ENCODE data around the gene USB1. TPM values are rescaled to one million over a fixed set of nuclear protein-coding genes. Genes with fewer than 3 reads are reported as not detected.

Gene USB1
- total RNA-seq, 1 donor from 2014 or later, result 39.7 TPM

- Mint-ChIP-seq H3K4me3 (peak overlapping the region; percentile 52), H3K4me1 (ENCODE audit: unreplicated experiment) (peaks cover 10% of the 10 kb centered on the region), H3K27me3 (no peaks in the 10 kb centered on the region), H3K9me3 (no peaks in the 10 kb centered on the region), H3K36me3 (no peaks in the 10 kb centered on the region), H3K27ac (peak overlapping the region; percentile 79)
- no peak for DNase-seq (ENCODE audit: extremely low spot score, unreplicated experiment)
- TF ChIP-seq, protein P1, sequence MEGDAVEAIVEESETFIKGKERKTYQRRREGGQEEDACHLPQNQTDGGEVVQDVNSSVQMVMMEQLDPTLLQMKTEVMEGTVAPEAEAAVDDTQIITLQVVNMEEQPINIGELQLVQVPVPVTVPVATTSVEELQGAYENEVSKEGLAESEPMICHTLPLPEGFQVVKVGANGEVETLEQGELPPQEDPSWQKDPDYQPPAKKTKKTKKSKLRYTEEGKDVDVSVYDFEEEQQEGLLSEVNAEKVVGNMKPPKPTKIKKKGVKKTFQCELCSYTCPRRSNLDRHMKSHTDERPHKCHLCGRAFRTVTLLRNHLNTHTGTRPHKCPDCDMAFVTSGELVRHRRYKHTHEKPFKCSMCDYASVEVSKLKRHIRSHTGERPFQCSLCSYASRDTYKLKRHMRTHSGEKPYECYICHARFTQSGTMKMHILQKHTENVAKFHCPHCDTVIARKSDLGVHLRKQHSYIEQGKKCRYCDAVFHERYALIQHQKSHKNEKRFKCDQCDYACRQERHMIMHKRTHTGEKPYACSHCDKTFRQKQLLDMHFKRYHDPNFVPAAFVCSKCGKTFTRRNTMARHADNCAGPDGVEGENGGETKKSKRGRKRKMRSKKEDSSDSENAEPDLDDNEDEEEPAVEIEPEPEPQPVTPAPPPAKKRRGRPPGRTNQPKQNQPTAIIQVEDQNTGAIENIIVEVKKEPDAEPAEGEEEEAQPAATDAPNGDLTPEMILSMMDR (conservative IDR thresholded peaks at IDR 0.05), result no peak
Observed at GRCh38 chr16:58049232-58050185, 48.3 kb downstream of the USB1 start.

DNA sequence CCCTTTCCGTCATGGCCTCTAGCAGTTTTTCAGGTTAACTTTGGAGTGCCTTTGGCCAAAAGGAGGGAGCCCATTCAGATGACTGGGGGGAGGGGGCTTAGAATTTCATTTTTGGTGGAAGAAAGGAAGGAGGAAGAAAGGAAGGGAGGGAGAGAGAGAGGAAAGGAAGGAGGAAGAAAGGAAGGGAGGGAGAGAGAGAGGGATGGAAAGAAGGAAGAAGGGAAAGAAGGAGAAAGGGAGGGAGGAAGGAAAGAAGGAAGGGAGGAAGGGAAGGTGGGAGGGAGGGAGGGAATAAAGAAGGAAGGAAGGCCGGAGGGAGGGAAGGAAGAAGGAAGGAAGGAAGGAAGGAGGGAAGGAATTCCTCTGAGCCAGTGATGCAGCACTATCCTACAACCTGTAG is 50.1 kb downstream of the USB1 start:
- Mint-ChIP-seq H3K27ac (no peak overlapping the region), H3K36me3 (no peaks in the 10 kb centered on the region), H3K27me3 (no peaks in the 10 kb centered on the region), H3K4me1 (ENCODE audit: unreplicated experiment) (peaks cover 14% of the 10 kb centered on the region), H3K4me3 (no peak overlapping the region), H3K9me3 (no peaks in the 10 kb centered on the region)
- no peak for DNase-seq (ENCODE audit: extremely low spot score, unreplicated experiment)
- TF ChIP-seq, protein P1 (conservative IDR thresholded peaks at IDR 0.05), result no peak

- H3K27me3 Mint-ChIP-seq, result no peaks in the 10 kb centered on the region
- peaks cover 14% of the 10 kb centered on the region for H3K4me1 Mint-ChIP-seq (ENCODE audit: unreplicated experiment)
- no peaks in the 10 kb centered on the region for H3K36me3 Mint-ChIP-seq
- no peak overlapping the region for H3K27ac Mint-ChIP-seq
- no peaks in the 10 kb centered on the region for H3K9me3 Mint-ChIP-seq
- TF ChIP-seq, protein P1 (conservative IDR thresholded peaks at IDR 0.05), result no peak
- H3K4me3 Mint-ChIP-seq, result no peak overlapping the region
- DNase-seq (ENCODE audit: extremely low spot score, unreplicated experiment), result no peak
Observed at GRCh38 chr16:58051821-58052603, 50.8 kb downstream of the USB1 start.

GRCh38 chr16:58053682-58054005 is 52.4 kb downstream of the USB1 start:
- DNase-seq (ENCODE audit: extremely low spot score, unreplicated experiment), result no peak
- no peaks in the 10 kb centered on the region for H3K36me3 Mint-ChIP-seq
- H3K27me3 Mint-ChIP-seq, result no peaks in the 10 kb centered on the region
- no peaks in the 10 kb centered on the region for H3K9me3 Mint-ChIP-seq
- peaks cover 8% of the 10 kb centered on the region for H3K4me1 Mint-ChIP-seq (ENCODE audit: unreplicated experiment)
- TF ChIP-seq, protein P1 (conservative IDR thresholded peaks at IDR 0.05), result no peak
- no peak overlapping the region for H3K27ac Mint-ChIP-seq
- H3K4me3 Mint-ChIP-seq, result no peak overlapping the region

GRCh38 chr16:58054289-58054688 is 53.1 kb downstream of the USB1 start:
- Mint-ChIP-seq H3K27me3 (no peaks in the 10 kb centered on the region), H3K9me3 (no peaks in the 10 kb centered on the region), H3K36me3 (no peaks in the 10 kb centered on the region), H3K4me1 (ENCODE audit: unreplicated experiment) (peaks cover 8% of the 10 kb centered on the region), H3K27ac (no peak overlapping the region), H3K4me3 (no peak overlapping the region)
- TF ChIP-seq, protein P1 (conservative IDR thresholded peaks at IDR 0.05), result no peak
- no peak for DNase-seq (ENCODE audit: extremely low spot score, unreplicated experiment)
